ENCODE results near the gene PSMD12.
A peak's percentile ranks its signal among the peaks of the same experiment; 100 is the strongest.

PSMD12 gene

DNA sequence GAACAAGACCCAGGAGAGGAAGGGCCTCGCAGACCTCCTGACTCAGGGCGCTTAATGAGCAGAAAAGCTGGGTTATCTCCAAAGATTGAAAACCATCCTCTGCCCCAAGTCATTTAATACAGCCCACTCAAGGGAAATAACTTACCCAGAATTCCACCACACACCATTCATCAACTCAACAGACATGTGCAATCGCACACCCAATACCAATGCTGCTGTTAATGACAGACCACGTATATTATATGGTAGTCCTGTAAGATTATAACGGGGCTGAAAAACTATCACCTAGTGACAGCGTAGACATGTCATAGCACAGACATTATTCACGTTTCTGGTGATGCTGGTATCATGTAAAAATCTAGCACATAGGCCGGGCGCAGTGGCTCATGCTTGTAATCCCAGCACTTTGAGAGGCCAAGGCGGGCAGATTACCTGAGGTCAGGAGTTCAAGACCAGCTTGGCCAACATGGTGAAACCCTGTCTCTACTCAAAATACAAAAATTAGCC is 68.9 kb downstream of the PSMD12 start:
- no peak for DNase-seq

DNA sequence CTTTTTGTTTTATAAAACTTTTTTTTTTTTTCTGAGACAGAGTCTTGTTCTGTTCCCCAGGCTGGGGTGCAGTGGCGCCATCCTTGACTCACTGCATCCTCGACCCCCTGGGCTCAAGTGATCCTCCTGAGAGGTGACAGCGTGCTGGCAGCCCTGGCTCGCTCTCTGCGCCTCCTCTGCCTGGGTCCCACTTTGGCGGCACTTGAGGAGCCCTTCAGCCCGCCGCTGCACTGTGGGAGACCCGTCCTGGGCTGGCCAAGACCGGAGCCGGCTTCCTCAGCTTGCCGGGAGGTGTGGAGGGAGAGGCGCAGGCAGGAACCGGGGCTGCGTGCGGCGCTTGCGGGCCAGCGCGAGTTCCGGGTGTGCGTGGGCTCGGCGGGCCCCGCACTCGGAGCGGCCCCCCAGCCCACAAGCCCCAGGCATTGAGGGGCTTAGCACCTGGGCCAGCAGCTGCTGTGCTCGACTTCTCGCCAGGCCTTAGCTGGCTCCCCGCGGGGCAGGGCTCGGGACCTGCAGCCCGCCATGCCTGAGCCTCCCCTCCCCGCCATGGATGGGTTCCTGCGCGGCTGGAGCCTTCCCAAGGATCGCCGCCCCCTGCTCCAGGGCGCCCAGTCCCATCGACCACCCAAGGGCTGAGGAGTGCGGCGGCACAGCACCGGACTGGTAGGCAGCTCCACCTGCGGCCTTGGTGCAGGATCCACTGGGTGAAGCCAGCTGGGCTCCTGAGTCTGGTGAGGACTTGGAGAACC is 71.8 kb downstream of the PSMD12 start:
- no peak for DNase-seq

DNA sequence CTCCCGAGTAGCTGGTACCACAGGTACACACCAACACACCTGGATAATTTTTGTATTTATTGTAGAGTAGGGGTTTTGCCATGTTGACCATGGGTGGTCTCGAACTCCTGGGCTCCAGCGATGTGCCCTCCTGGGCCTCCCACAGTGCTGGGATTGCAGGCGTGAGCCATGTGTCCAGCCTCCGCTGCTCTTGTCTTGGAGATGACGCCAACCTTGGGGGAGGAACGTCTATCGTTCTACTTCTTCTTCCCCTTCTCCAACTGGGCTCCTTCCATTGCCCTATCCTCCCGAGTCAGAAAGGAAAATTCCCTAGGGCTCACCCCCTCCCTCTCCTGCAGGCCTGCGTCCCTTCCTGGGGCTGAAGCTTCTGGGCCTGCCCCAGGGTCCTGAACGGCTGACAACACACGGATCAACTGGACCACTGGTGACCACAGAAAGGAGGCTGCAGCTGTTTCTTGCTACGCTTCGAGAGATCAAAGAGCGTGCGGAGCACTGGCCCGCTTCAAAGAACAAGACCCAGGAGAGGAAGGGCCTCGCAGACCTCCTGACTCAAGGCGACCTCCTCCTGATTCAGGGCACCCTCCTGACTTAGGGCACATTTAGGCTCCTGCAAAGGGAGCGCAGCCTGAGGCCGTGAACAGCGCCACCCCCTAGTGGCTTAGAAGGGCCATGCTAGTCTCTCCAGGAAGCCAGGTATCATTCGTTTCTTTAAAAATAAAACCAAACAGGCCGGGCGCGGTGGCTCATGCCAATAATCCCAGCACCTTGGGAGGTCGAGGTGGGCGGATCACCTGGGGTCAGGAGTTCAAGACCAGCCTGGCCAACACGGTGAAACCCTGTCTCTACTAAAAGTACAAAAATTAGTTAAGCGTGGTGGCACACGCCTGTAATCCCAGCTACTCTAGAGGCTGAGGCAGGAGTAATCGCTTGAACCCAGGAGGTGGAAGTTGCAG is 72.8 kb downstream of the PSMD12 start:
- DNase-seq = peak; percentile 30

DNA sequence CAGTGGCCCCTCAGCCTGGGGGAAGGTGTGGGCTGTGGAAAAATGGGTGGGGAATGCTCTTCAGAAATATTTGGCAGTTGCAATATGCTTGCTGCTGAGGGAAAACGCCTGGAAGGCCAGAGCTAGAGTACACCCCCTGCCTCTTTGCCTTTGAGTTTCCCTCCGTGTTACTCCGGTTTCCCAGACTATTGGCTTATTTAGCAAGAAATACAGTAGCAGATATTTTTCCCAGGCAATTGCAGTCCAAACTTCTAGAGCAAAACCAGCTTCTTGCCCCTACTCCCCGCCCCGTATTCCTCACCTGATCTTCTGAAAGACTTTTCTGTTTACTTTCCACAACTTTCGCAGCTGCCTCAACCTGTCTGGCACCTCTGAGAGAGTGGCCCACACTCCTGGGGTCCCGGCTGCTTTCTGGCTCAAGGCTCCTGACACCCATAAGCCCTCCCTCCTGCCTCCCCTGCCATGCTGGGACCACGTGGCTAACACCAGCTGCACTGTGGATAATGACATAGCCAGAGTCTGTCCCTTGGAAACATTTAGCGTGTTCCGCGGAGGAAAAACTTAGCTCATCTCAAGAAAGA is 75.6 kb downstream of the PSMD12 start:
- no peak for DNase-seq

DNA sequence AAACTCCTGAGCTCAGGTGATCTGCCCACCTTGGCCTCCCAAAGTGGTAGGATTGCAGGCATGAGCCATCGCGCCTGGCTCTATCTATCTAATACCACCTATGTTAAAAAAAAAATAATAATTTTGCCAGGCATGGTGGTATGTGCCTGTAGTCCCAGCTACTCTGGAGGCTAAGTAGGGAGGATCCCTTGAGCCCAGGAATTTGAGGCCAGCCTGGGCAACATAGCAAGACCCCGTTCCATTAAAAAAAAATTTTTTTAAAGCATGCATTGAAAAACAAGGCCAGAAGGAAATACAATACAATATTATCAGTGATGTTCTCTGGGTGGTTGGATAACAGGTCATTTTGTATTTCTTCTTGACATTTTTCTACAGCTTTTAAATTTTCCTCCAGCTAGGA is 76.1 kb downstream of the PSMD12 start:
- no peak for DNase-seq

DNA sequence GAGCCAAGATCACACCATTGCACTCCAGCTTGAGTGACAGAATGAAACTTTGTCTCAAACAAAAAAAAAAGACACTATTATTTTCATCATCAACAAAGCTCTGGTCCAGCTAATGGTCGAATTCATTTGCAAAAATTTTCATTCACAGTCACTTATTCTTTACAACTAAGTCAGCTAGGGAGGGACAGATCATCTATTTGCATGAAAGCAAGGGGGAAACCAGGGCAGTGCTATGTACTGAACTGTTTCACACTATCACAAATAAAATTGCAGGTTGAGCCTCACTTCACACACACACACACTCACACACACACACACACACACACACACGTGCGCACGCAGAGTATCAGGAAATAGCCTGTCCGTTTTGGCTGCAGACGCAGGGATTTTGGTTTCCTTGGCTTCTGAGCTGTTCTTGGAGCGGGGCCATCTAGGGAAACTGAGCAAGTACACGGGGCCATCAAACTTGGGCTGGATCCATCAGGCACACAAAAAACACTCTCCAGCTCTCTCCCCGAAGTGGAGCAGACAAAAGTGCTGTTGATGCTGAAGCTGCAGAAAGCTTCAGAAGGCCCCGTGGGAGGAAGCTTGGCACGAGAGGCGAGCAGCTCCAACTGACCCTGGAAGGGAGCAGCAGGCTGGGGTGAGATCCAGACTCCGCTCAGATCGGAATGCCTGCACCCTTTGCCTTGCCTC is 77.0 kb downstream of the PSMD12 start:
- no peak for DNase-seq

Measured in GF-D8 (cell line).